Stimulated activated CD4-positive, alpha-beta T cell treated with anti-CD3 and anti-CD28 coated beads, Interleukin-4, amount 100 ng/mL, for 4 hours (primary cell): ENCODE data around the gene OR1M1.
A peak's percentile ranks its signal among the peaks of the same experiment; 100 is the strongest.

Experiments
- DNase-seq, 2 experiments: peaks; one replicate each; pipeline ENCODE4 v3.0.0-alpha.2; 2020

The OR1M1 gene

GRCh38 chr19:9075064-9075949, 11.6 kb upstream of the OR1M1 start:
- no peak for DNase-seq

GRCh38 chr19:9076901-9077300, 10.0 kb upstream of the OR1M1 start:
- DNase-seq: no peak

GRCh38 chr19:9078651-9079050, 8.2 kb upstream of the OR1M1 start:
- no peak for DNase-seq

- no peak for DNase-seq
These were observed 20.5 kb downstream of the OR1M1 start, which contains the start of gene OR7G2 for GRCh38 chr19:9107375-9107774. TSS of gene OR7G2 (minus strand) at chr19:9107475. CDS start at chr19:9103243, 4,232 bp downstream.

GRCh38 chr19:9109959-9110358, 23.1 kb downstream of the OR1M1 start:
- no peak for DNase-seq

GRCh38 chr19:9115307-9115813, 28.5 kb downstream of the OR1M1 start, which contains the start of gene OR7G1:
TSS of gene OR7G1 (minus strand) at chr19:9115763. CDS start at chr19:9115763, 0 bp downstream.
- DNase-seq: no peak

- no peak for DNase-seq
These were observed 29.7 kb downstream of the OR1M1 start for GRCh38 chr19:9116547-9116946.

GRCh38 chr19:9126900-9127405, 40.1 kb downstream of the OR1M1 start, which contains the start of gene OR7G3:
TSS of gene OR7G3 (minus strand) at chr19:9126950. CDS start at chr19:9126950, 0 bp downstream.
- no peak for DNase-seq

GRCh38 chr19:9128171-9128570, 41.3 kb downstream of the OR1M1 start:
- DNase-seq: no peak

GRCh38 chr19:9130965-9131364, 44.1 kb downstream of the OR1M1 start:
- DNase-seq: no peak

- DNase-seq: no peak
These were observed 45.6 kb downstream of the OR1M1 start for GRCh38 chr19:9132422-9132821.

GRCh38 chr19:9139609-9140158, 52.8 kb downstream of the OR1M1 start:
- DNase-seq: no peak

GRCh38 chr19:9140159-9140874, 53.5 kb downstream of the OR1M1 start, which contains the start of gene ZNF317:
TSS of gene ZNF317 (plus strand) at chr19:9140397. CDS start at chr19:9156017, 15,620 bp downstream.
- DNase-seq: peak; percentile 81 to 90

GRCh38 chr19:9144920-9145319, 58.1 kb downstream of the OR1M1 start:
- DNase-seq: no peak
